CD4-positive, alpha-beta T cell treated with Interleukin-15 for 1 hour (primary cell): ENCODE measurements around the gene MAP3K5.
"Not testable (repeated sequence)": the region's sequence is repeated elsewhere in the genome, so short reads cannot be mapped to it uniquely, and the experiment has no call there.

Source experiments
- DNase-seq: peaks from one replicate; pipeline ENCODE4 v3.0.0-alpha.2; 2020

The MAP3K5 gene

GRCh38 chr6:136771306-136771705 is 21.0 kb downstream of the MAP3K5 start:
- peak; percentile 28 for DNase-seq

GRCh38 chr6:136769759-136770158 is 22.5 kb downstream of the MAP3K5 start:
- DNase-seq: no peak

GRCh38 chr6:136769124-136769523 is 23.2 kb downstream of the MAP3K5 start:
- no peak for DNase-seq

GRCh38 chr6:136767570-136768309 is 24.5 kb downstream of the MAP3K5 start:
- no peak for DNase-seq

GRCh38 chr6:136767103-136767502 is 25.2 kb downstream of the MAP3K5 start:
- DNase-seq: no peak

GRCh38 chr6:136766274-136766673 is 26.0 kb downstream of the MAP3K5 start:
- DNase-seq: no peak

- no peak for DNase-seq
Observed at GRCh38 chr6:136764517-136764993, 27.7 kb downstream of the MAP3K5 start.

GRCh38 chr6:136763716-136764516 is 28.4 kb downstream of the MAP3K5 start:
- DNase-seq: no peak

GRCh38 chr6:136763255-136763654 is 29.0 kb downstream of the MAP3K5 start:
- no peak for DNase-seq

GRCh38 chr6:136762022-136762975 is 30.0 kb downstream of the MAP3K5 start:
- DNase-seq: no peak

- no peak for DNase-seq
Observed at GRCh38 chr6:136761227-136761922, 30.9 kb downstream of the MAP3K5 start.

- not testable (repeated sequence) for DNase-seq
Observed at GRCh38 chr6:136760781-136761180, 31.5 kb downstream of the MAP3K5 start.

- DNase-seq: no peak
Observed at GRCh38 chr6:136757150-136757549, 35.1 kb downstream of the MAP3K5 start.

- no peak for DNase-seq
Observed at GRCh38 chr6:136754820-136755219, 37.5 kb downstream of the MAP3K5 start.

- peak; percentile 61 for DNase-seq
Observed at GRCh38 chr6:136753624-136754023, 38.7 kb downstream of the MAP3K5 start.

- no peak for DNase-seq
Observed at GRCh38 chr6:136752554-136752953, 39.7 kb downstream of the MAP3K5 start.

GRCh38 chr6:136751991-136752390 is 40.3 kb downstream of the MAP3K5 start:
- no peak for DNase-seq

GRCh38 chr6:136751522-136751956 is 40.7 kb downstream of the MAP3K5 start:
- DNase-seq: no peak

- no peak for DNase-seq
Observed at GRCh38 chr6:136750696-136751521, 41.4 kb downstream of the MAP3K5 start.

GRCh38 chr6:136749359-136749997 is 42.8 kb downstream of the MAP3K5 start:
- DNase-seq: no peak

GRCh38 chr6:136747507-136747906 is 44.8 kb downstream of the MAP3K5 start:
- DNase-seq: no peak
